GM18508 (cell line): ENCODE measurements around the gene LACTBL1.
"Not testable (repeated sequence)": the region's sequence is repeated elsewhere in the genome, so short reads cannot be mapped to it uniquely, and the experiment has no call there.

Experiments used
- ATAC-seq: cut with Tn5 transposase; IDR thresholded peaks from one replicate; pipeline ENCODE4 v1.9.1; 2021; ENCODE audit warnings: moderate number of reproducible peaks; ENCODE audit not compliant: insufficient read depth, unreplicated experiment

The LACTBL1 gene

DNA sequence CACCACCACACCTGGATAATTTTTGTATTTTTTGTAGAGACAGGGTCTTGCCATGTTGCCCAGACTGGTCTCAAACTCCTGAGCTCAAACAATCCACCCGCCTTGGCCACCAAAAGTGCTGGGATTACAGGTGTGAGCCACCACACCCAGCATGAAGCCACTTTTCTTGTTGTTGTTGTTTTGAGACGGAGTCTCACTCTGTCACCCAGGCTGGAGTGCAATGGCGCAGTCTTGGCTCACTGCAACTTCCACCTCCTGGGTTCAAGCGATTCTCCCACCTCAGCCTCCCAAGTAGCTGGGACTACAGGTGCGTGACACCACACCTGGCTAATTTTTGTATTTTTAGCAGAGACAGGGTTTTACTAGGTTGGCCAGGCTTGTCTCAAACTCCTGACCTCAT, 27.5 kb downstream of the LACTBL1 start:
- not testable (repeated sequence) for ATAC-seq

DNA sequence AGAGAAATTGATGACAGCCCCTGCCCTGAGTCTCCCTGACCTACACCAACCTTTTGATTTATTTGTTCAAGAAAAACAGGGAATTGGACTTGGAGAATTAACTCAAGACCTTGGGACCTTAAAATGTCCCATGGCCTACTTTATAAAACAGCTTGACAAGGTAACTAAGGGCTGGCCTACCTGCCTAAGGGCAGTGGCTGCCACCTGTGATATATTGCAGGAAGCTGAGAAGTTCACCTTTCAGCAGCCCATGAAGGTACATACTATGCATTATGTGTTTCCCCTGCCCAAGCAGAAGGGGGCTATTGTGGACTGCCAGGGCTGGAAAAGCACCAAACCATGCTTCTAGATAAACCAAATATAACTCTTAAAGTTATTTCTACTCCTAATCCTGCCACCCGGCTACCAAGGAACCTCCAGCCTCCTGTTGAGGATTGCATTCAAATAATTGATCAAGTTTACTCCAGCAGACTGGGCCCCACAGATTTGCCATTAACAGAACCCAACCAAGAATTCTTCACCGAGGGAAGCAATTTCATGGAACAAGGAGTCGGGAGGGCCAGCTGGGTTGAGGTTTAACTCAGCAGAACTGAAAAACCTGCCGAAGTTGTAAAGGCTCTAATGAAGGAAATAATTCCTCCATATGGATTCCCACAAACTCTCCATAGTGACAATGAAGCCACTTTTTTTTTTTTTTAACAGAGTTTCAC, 28.2 kb downstream of the LACTBL1 start:
- ATAC-seq: no peak

DNA sequence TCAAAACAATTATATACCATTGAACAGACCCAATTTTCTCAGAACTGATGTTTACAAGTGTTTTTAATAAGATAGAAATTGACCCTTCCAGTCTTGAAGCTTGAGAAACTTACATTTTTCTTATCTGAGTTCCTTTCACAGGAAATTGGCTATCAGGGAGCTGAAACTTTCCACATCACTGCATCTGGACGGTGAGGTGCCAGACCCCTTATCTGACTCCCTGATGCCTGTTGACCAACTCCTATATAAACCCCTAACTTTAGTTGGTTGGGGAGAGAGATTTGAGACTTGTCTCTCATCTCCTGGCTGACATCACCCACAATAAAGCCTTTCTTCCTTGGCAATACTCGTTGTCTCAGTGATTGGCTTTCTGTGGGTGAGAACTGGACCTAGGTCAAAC, 31.4 kb downstream of the LACTBL1 start:
- ATAC-seq: no peak

DNA sequence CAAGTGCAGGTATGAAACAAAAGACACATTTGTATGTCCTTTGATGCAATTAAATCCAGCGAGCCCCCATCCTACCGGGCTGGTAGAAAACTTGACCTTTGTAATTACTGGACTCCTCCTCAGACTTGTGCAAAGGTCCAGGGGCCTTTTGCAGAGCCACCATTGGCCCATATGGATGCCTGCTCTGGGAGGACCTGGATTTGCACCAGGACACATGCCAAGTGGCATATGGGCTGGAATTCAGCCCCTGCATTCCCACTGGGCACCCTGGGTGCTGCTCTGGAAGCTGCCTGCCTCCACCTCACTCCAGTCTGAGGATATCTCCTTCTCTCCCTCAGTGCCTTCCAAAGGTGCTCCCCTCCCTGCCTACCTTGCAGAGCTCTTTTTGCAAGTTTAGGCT, 36.0 kb downstream of the LACTBL1 start:
- ATAC-seq: no peak

DNA sequence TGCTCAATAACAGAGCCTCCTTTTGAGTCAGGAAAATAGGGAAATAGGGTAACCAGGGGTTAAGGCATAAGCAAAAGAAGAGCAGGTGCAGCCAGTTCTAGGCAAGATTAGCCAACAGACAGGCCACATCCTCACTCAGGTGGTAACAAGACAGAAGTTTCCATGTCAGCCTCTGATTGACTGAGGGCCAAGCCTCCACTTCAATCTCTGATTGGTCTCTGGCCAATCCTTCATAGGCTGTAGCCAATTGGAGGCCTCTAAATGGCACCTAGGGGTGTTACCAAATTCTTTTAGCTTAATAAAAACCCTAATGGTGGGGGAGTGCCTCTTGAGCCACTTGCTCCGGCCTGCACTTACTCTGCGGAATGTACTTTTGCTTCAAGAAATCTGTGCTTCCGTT, 37.2 kb downstream of the LACTBL1 start:
- no peak for ATAC-seq

DNA sequence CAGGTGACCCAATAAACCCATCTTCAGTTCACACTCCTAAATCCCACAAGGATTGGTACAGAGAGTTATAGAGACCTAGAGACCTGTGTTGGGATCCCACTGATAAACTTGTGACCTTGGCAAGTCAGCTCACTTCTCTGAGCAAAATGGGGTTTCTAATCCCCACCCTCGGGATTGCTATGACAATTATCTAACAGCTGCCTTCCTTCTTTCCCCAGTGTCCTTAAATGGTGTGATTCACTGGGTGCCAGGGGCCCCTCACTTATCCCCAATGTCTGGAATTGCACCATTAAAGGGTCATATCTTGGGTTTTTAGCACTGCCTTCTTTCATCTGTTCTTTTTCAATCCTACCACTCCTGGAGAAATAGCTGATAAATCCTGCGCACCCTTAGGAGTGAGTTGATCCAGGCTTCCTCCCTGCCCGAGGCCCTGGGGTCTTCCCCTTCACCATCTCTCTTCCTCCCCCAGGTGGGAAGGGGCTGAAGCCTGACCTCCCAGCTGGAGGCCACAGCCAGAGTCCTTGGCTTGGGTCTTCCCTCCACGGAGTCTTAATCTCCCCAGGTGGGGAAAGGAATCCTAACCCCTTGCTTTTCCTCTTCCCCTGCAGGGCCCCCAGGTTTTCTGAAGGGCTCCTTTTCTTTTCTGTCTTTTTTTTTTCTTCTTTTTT, 39.7 kb downstream of the LACTBL1 start:
- ATAC-seq: no peak

- no peak for ATAC-seq
Measured at GRCh38 chr1:22930240-22930912, 42.3 kb downstream of the LACTBL1 start.

- no peak for ATAC-seq
Measured at GRCh38 chr1:22925111-22925510, 47.6 kb downstream of the LACTBL1 start.

DNA sequence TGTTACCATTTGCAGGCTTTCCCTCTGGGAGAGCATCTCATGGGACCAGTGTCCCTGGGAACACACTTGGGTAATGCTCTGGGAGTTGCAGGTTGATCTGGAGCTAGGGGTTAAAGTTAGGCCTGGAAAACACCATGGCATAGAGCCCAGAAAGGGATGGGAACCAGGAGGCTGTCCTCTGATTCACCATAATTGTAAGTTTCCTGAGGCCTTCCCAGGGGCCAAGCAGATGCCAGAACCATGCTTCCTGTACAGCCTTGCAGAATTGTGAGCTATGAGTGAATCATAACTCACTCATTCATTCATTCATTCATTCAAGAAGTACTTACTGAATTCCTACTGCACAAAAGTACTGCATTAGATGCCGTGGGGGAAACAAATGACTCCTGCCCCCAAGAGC, 50.0 kb downstream of the LACTBL1 start:
- ATAC-seq: no peak

GRCh38 chr1:22921452-22922126, 51.1 kb downstream of the LACTBL1 start:
- no peak for ATAC-seq

GRCh38 chr1:22920734-22921451, 51.8 kb downstream of the LACTBL1 start:
- ATAC-seq: no peak

- ATAC-seq: no peak
Measured at GRCh38 chr1:22920026-22920733, 52.5 kb downstream of the LACTBL1 start.

GRCh38 chr1:22919341-22920025, 53.2 kb downstream of the LACTBL1 start:
- no peak for ATAC-seq

- no peak for ATAC-seq
Measured at GRCh38 chr1:22918644-22919043, 54.0 kb downstream of the LACTBL1 start.

GRCh38 chr1:22917989-22918388, 54.7 kb downstream of the LACTBL1 start:
- no peak for ATAC-seq

DNA sequence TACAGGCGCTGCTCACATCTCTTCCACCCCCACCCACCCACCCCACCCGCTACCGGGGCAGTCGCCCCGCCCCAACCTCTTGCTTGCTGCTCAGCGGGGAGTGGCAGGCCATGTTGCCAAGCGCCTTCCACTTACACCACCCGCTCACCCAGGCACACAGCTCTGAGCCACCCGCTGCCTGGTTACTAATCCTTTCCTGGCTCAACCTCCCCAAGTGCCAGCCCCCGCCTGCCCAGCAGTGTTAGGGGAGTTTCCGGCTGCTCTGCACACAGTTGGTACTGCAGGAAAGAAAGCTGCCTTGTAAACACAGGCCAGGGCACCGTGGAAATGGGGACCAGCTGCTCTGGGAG, 56.2 kb downstream of the LACTBL1 start:
- no peak for ATAC-seq

- no peak for ATAC-seq
Measured at GRCh38 chr1:22915816-22916470, 56.7 kb downstream of the LACTBL1 start.

DNA sequence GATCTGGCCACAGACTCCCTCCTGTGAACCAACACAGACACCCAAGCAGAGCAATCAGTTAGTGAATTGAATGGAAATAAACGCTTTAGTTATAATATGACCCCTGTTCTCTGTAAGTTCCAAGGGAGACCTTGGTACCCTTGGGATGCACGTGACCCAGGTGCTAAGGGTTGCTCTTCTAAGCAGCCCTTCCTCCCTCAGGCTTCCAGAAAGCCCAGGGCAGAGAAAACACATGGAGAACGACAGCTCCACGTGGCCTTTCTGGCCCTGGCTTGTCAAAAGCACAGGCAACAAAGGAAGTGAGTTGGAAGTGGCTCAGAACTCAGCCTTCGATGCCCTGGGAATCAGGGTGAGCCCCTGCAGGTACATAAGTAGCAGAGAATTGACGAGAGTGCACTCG, 57.4 kb downstream of the LACTBL1 start:
- no peak for ATAC-seq
